Measurements from ENCODE around the gene YTHDF1. TPM values are rescaled to one million over a fixed set of nuclear protein-coding genes. Genes with fewer than 3 reads are reported as not detected.
A peak's percentile ranks its signal among the peaks of the same experiment; 100 is the strongest.
"Not testable (repeated sequence)": the region's sequence is repeated elsewhere in the genome, so short reads cannot be mapped to it uniquely, and the experiment has no call there.

YTHDF1 gene
- total RNA-seq, 1 donor from 2014 or later = 32.6 TPM

GRCh38 chr20:63253438-63254231 lies 37.7 kb upstream of the YTHDF1 start:
- H3K4me3 Mint-ChIP-seq = peak overlapping the region; percentile 64
- H3K9me3 Mint-ChIP-seq = no peaks in the 10 kb centered on the region
- peaks cover 41% of the 10 kb centered on the region for H3K27me3 Mint-ChIP-seq
- ATAC-seq (ENCODE audit: low read depth) = no peak
- no peak for TF ChIP-seq CTCF (IDR thresholded peaks at IDR 0.05)
- DNase-seq = no peak
- H3K4me1 Mint-ChIP-seq = peaks cover 14% of the 10 kb centered on the region
- CTCF ChIA-PET = no interaction called here
- no peaks in the 10 kb centered on the region for H3K36me3 Mint-ChIP-seq (ENCODE audit: low read depth)
- no peak overlapping the region for H3K27ac Mint-ChIP-seq
- POLR2A ChIA-PET = no interaction called here
- intact Hi-C loops (cut with micrococcal nuclease) = loop anchor here (5.0 to 10.0 kb wide), 2 partner anchors 71 to 199 kb away; no protein-coding TSS in a partner anchor

GRCh38 chr20:63253065-63253437 lies 37.1 kb upstream of the YTHDF1 start:
- H3K9me3 Mint-ChIP-seq = no peaks in the 10 kb centered on the region
- no peak for TF ChIP-seq CTCF (IDR thresholded peaks at IDR 0.05)
- ChIA-PET POLR2A (no interaction called here), CTCF (no interaction called here)
- peaks cover 14% of the 10 kb centered on the region for H3K4me1 Mint-ChIP-seq
- no peak overlapping the region for H3K27ac Mint-ChIP-seq
- peaks cover 43% of the 10 kb centered on the region for H3K27me3 Mint-ChIP-seq
- peak overlapping the region; percentile 64 for H3K4me3 Mint-ChIP-seq
- intact Hi-C loops (cut with micrococcal nuclease) = loop anchor here (5.0 to 10.0 kb wide), 2 partner anchors 71 to 198 kb away; no protein-coding TSS in a partner anchor
- no peaks in the 10 kb centered on the region for H3K36me3 Mint-ChIP-seq (ENCODE audit: low read depth)
- ATAC-seq (ENCODE audit: low read depth) (no peak), DNase-seq (no peak)

GRCh38 chr20:63252284-63252711 lies 36.4 kb upstream of the YTHDF1 start:
- ChIA-PET POLR2A (no interaction called here), CTCF (no interaction called here)
- Mint-ChIP-seq H3K36me3 (ENCODE audit: low read depth) (no peaks in the 10 kb centered on the region), H3K27ac (no peak overlapping the region), H3K9me3 (no peaks in the 10 kb centered on the region), H3K27me3 (peaks cover 43% of the 10 kb centered on the region), H3K4me1 (peaks cover 14% of the 10 kb centered on the region), H3K4me3 (no peak overlapping the region)
- no peak for ATAC-seq (ENCODE audit: low read depth)
- no peak for DNase-seq
- intact Hi-C loops (cut with micrococcal nuclease) = loop anchor here (5.0 to 10.0 kb wide), 2 partner anchors 70 to 197 kb away; no protein-coding TSS in a partner anchor
- TF ChIP-seq CTCF (IDR thresholded peaks at IDR 0.05) = no peak

- Mint-ChIP-seq H3K4me1 (peaks cover 14% of the 10 kb centered on the region), H3K27me3 (peaks cover 40% of the 10 kb centered on the region)
- H3K36me3 Mint-ChIP-seq (ENCODE audit: low read depth); H3K4me3 Mint-ChIP-seq; H3K27ac Mint-ChIP-seq; DNase-seq; CTCF ChIA-PET; H3K9me3 Mint-ChIP-seq; ATAC-seq (ENCODE audit: low read depth); POLR2A ChIA-PET: not testable (repeated sequence)
- intact Hi-C loops (cut with micrococcal nuclease) = loop anchor here (5.0 to 10.0 kb wide), 2 partner anchors 69 to 197 kb away; no protein-coding TSS in a partner anchor
Measured at GRCh38 chr20:63251350-63251749, 35.4 kb upstream of the YTHDF1 start.

GRCh38 chr20:63249891-63250290 lies 34.0 kb upstream of the YTHDF1 start:
- no peak overlapping the region for H3K4me3 Mint-ChIP-seq
- H3K36me3 Mint-ChIP-seq (ENCODE audit: low read depth) = no peaks in the 10 kb centered on the region
- ChIA-PET CTCF (no interaction called here), POLR2A (no interaction called here)
- TF ChIP-seq CTCF (IDR thresholded peaks at IDR 0.05) = no peak
- peaks cover 11% of the 10 kb centered on the region for H3K4me1 Mint-ChIP-seq
- intact Hi-C loops (cut with micrococcal nuclease) = loop anchor here (5.0 to 10.0 kb wide), 2 partner anchors 68 to 195 kb away; no protein-coding TSS in a partner anchor
- no peaks in the 10 kb centered on the region for H3K9me3 Mint-ChIP-seq
- peaks cover 41% of the 10 kb centered on the region for H3K27me3 Mint-ChIP-seq
- DNase-seq (no peak), ATAC-seq (ENCODE audit: low read depth) (no peak)
- H3K27ac Mint-ChIP-seq = no peak overlapping the region

Measured in activated B cell treated with CpG ODN at 0.5 μM for 24 hours (primary cell).